Activated naive CD4-positive, alpha-beta T cell treated with anti-CD3 and anti-CD28 coated beads, Interleukin-2, amount 50 U/mL, for 24 hours (primary cell): ENCODE results near the gene EIF2S2.

Experiments used
- H3K27ac Mint-ChIP-seq: one replicate; pipeline ENCODE4 v1.8.0; 2021; ENCODE audit warnings: mild to moderate bottlenecking, mixed read lengths
- H3K27me3 Mint-ChIP-seq: one replicate; pipeline ENCODE4 v1.8.0; 2021; ENCODE audit warnings: mixed read lengths
- H3K36me3 Mint-ChIP-seq: one replicate; pipeline ENCODE4 v1.8.0; 2021; ENCODE audit warnings: mixed read lengths
- H3K4me1 Mint-ChIP-seq: one replicate; pipeline ENCODE4 v1.8.0; 2021; ENCODE audit warnings: mixed read lengths
- H3K4me3 Mint-ChIP-seq: one replicate; pipeline ENCODE4 v1.8.0; 2021; ENCODE audit warnings: mild to moderate bottlenecking, mixed read lengths
- H3K9me3 Mint-ChIP-seq: one replicate; pipeline ENCODE4 v1.8.0; 2021; ENCODE audit warnings: mixed read lengths

The EIF2S2 gene

DNA sequence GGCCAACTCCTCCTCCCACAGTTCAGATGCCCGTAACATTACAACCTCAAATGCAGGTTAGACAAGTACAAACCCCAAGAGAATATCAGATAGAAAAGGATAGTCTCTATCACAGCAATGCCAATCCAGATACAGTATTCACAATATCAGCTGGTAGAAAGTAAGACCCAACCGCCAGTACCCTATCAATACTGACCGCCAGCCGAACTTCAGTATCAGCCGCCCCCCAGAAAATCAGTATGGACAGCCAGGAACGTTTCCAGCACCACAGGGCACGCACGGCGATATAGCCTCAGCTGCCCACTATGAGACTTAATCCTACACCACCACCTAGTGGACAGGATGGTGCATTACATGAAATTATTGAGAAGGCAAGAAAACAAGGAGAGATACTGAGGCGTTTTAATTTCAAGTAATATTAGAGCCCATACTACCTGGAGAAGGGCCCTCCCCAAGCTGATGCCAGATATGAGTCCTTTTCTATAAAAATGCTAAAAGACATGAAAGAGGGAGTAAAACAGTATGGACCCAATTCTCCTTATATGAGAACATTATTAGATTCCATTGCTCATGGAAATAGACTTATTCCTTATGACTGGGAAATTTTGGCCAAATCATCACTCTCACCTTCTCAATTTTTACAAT lies 17.6 kb upstream of the EIF2S2 start:
- H3K9me3 Mint-ChIP-seq: no peaks in the 10 kb centered on the region
- H3K4me1 Mint-ChIP-seq: peaks cover 9% of the 10 kb centered on the region

DNA sequence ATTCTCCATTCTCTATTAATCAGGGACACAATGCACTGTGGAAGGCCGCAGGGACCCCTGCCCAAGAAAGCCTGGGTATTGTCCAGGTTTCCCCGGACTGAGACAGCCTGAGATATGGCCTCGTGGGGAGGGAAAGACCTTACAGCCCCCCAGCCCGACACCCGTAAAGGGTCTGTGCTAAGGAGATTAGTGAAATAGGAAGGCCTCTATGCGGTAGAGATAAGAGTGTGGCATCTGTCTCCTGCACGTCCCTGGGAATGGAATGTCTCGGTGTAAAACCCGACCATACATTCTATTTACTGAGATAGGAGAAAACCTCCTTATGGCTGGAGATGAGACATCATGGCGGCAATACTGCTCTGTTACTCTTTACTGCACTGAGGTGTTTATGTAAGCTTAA lies 15.7 kb upstream of the EIF2S2 start:
- Mint-ChIP-seq H3K36me3 (no peaks in the 10 kb centered on the region), H3K27me3 (no peaks in the 10 kb centered on the region), H3K4me1 (peaks cover 15% of the 10 kb centered on the region), H3K9me3 (no peaks in the 10 kb centered on the region), H3K4me3 (no peak overlapping the region), H3K27ac (no peak overlapping the region)

More for the DNA sequence above, 17.6 kb upstream of the EIF2S2 start:
- Mint-ChIP-seq H3K36me3 (no peaks in the 10 kb centered on the region), H3K4me3 (peak overlapping the region; percentile 8), H3K27ac (no peak overlapping the region), H3K27me3 (no peaks in the 10 kb centered on the region)

DNA sequence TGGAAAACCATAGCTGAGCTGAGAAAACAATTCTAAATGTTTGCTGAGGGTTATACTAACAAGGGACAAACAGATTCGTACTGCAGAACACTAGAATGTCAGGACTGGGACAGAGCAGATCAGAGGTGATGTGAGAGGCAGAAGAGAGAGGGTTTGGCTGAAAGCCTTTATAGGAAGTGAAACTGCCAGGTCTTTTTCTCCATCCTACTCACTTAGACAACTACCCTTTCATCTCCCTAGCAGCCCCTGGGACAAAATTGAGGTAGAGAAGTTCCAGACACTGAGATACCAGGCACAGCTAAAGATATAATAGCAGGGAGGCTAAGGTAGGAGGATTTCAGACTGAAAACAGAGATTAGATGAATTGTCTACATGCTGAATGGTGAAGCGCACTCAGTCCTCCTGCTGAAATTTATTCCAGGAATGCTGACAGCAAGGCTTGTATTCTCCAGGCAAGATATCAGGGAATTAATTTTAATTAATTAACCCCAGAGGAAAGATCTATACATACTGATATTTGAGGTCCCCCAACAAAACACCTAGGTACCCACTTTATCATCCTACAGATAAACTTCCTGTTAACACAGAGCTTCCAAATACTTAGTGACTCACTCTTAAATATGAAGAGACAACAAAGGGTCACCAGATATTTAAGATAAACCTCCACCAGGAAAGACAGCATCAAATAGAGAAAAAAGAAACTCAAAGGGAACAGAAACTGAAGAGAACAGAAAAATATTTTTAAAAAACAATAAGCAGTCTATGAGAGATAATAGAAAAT lies 12.6 kb upstream of the EIF2S2 start:
- H3K4me3 Mint-ChIP-seq: no peak overlapping the region
- no peaks in the 10 kb centered on the region for H3K27me3 Mint-ChIP-seq
- H3K9me3 Mint-ChIP-seq: no peaks in the 10 kb centered on the region
- H3K36me3 Mint-ChIP-seq: no peaks in the 10 kb centered on the region
- H3K4me1 Mint-ChIP-seq: peaks cover 15% of the 10 kb centered on the region
- H3K27ac Mint-ChIP-seq: no peak overlapping the region

DNA sequence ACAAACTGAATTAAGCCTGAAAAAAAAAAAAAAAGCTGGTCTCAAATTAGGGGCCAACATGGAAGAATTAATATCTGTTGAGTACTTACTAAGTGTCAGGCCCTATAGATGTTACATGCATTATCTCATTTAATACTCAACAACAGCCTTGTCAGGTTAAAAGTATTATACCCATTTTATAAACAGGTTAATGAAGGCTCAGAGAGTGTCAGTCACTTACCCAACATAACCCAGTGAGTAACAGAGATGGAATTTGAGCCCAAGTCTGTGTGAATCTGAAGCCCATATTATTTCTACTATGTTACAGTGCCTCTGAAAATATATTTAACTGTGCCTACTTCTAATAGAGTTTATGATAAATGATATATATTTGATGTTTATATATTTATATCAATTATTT lies 11.3 kb upstream of the EIF2S2 start:
- no peak overlapping the region for H3K4me3 Mint-ChIP-seq
- H3K4me1 Mint-ChIP-seq: peaks cover 12% of the 10 kb centered on the region
- no peaks in the 10 kb centered on the region for H3K36me3 Mint-ChIP-seq
- H3K9me3 Mint-ChIP-seq: no peaks in the 10 kb centered on the region
- H3K27me3 Mint-ChIP-seq: no peaks in the 10 kb centered on the region
- H3K27ac Mint-ChIP-seq: no peak overlapping the region

DNA sequence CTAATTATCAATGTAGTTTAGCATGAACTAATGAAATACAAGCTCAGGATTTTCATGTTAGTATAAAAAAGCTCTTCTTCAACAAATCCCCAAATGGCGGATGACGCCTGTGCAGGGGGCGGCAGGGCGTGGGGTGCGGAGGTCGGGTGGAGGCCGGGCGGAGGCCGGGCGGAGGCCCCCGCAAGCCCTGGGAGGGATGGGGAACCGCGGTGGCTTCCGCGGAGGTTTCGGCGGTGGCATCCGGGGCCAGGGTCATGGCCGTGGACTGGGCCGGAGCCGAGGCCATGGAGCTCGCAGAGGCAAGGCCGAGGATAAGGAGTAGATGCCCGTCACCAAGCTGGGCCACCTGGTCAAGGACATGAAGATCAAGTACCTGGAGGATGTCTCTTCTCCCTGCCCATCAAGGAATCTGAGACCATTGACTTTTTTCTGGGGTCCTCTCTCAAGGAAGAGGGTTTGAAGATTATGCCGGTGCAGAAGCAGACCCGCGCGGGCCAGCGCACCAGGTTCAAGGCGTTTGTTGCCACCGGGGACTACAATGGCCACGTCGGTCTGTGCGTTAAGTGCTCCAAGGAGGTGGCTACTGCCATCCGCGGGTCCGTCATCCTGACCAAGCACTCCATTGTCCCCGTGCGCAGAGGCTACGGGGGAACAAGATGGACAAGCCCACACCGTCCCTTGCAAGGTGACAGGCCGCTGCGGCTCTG lies 10.4 kb upstream of the EIF2S2 start:
- H3K4me1 Mint-ChIP-seq: peaks cover 12% of the 10 kb centered on the region
- no peaks in the 10 kb centered on the region for H3K27me3 Mint-ChIP-seq
- no peaks in the 10 kb centered on the region for H3K36me3 Mint-ChIP-seq
- no peaks in the 10 kb centered on the region for H3K9me3 Mint-ChIP-seq
- H3K27ac Mint-ChIP-seq: no peak overlapping the region
- H3K4me3 Mint-ChIP-seq: no peak overlapping the region

DNA sequence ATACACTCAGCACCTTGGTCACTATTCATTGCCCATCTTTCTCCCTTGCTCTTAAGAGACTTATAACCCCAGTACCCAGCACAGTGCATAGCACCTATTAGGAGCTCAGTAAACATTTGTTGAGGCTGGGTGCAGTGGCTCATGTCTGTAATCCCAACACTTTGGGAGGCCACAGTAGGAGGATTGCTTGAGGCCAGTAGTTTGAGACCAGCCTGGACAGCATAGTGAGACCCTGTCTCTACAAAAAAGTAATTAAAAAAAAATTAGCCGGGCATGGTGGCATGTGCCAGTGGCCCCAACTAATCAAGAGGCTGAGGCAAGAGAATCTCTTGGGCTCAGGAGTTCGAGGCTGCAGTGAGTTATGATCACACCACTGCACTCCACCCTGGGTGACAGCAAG lies 8.2 kb upstream of the EIF2S2 start:
- no peak overlapping the region for H3K27ac Mint-ChIP-seq
- H3K4me3 Mint-ChIP-seq: no peak overlapping the region
- H3K27me3 Mint-ChIP-seq: no peaks in the 10 kb centered on the region
- H3K4me1 Mint-ChIP-seq: peaks cover 12% of the 10 kb centered on the region
- H3K9me3 Mint-ChIP-seq: no peaks in the 10 kb centered on the region
- no peaks in the 10 kb centered on the region for H3K36me3 Mint-ChIP-seq

DNA sequence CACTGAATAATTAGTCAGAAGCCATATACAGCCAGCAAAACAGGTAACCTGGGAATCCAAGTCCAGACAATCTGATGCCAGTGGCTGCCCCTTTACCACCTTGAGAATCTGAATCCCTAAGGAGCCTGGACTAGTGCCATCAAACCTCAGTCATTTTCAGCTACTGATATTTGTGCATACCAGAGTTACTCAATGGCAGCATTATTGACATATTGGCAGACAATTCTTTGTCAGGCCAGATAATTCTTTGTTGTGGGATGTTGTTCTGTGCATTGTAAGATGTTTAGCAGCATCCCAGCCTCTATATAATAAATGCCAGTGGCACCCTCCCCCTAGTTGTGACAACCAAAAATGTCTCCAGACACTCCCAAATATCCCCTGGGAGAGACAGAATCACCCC lies 3.2 kb upstream of the EIF2S2 start:
- no peaks in the 10 kb centered on the region for H3K27me3 Mint-ChIP-seq
- no peaks in the 10 kb centered on the region for H3K9me3 Mint-ChIP-seq
- H3K36me3 Mint-ChIP-seq: peaks cover 14% of the 10 kb centered on the region
- H3K4me3 Mint-ChIP-seq: no peak overlapping the region
- peaks cover 15% of the 10 kb centered on the region for H3K4me1 Mint-ChIP-seq
- no peak overlapping the region for H3K27ac Mint-ChIP-seq

DNA sequence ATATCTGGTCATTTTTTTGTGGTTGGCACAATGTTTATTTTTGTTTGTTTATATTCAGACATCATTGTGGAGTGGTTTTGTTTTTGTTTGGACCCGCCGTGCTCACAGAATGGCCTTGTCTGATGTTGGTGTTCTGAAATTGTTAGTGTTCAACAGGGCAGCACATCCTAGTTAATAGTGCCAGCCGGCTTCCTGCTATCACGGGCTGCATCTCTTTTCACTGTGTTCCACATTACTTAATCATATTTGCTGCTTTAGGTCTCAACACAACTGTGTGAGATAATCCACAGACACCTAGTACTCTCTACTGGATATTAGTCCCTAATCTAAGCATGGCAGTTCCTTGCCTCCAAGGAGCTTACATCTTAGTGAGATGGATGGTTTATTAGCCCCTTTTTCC lies 2.8 kb upstream of the EIF2S2 start:
- no peaks in the 10 kb centered on the region for H3K9me3 Mint-ChIP-seq
- H3K36me3 Mint-ChIP-seq: peaks cover 16% of the 10 kb centered on the region
- H3K27ac Mint-ChIP-seq: no peak overlapping the region
- no peak overlapping the region for H3K4me3 Mint-ChIP-seq
- peaks cover 18% of the 10 kb centered on the region for H3K4me1 Mint-ChIP-seq
- H3K27me3 Mint-ChIP-seq: no peaks in the 10 kb centered on the region

DNA sequence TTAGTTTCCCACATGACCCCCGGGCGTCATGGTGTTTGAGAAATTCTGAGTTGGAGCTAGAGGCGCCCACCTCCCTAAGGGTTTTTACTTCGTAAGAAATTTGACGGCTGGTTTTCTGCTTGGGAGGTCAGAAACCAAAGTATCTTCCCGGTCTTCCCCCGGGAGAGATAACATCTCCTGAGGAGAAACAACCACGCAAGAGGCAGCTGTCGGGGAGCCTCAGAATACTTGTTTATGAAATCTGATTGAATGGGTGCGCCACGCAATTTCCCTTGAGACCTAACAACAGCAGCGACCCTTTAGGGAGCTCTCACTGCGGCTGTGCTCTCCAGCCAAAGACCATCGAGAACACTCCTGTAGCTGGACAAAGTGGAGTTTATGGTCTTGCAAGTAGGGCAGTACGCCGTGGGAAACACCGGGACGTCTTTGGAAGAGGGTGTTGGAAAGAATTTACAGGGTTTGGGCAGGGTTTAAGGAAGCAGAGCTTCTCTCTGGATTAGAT lies 608 bp upstream of the EIF2S2 start:
- Mint-ChIP-seq H3K9me3 (no peaks in the 10 kb centered on the region), H3K4me1 (peaks cover 39% of the 10 kb centered on the region), H3K36me3 (peaks cover 29% of the 10 kb centered on the region), H3K27ac (peak overlapping the region; percentile 100), H3K4me3 (peak overlapping the region; percentile 97), H3K27me3 (no peaks in the 10 kb centered on the region)

DNA sequence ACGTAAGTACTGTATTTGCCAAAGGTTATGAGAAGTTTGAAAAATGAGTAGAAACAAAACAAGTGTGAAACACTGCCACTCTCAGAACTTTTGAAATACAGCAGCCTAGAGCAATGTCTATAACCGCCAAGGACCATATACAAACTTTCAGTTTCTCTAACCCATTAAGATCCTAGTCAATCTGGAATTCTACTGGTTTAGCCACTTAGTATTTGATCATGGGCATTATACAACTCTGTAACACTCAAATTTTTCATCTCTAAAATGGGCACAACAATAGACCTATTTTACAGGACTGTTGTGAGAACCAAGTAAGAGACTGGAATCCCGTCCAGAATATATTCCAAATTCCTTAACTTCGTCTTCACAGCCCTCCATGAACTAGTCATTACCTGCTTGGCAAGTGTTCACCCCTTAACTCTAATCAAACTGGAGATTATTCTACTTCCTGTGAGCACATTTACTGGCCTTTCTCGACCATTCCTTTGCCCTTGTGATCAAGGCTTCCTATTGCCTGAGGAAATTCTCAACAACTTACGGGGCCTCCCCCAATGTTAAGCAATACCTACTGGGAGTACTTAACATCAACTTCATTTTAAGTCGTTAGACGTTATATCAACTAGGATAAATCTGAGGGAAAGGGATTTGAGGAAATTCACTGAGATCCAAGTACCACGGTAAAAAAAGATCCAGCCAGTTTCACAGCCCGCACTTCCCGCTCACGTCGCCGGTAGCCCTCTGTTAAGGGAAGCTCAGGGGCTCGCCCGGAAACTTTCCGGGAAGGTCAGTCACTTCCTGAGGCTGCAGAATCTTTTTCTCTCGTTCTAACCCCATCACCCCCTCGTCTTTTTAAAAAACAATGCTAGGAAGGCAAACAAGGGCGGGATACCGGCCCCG lies 1.1 kb downstream of the EIF2S2 start:
- Mint-ChIP-seq H3K4me3 (peak overlapping the region; percentile 97), H3K9me3 (no peaks in the 10 kb centered on the region), H3K27ac (peak overlapping the region; percentile 100), H3K27me3 (no peaks in the 10 kb centered on the region), H3K4me1 (peaks cover 55% of the 10 kb centered on the region), H3K36me3 (peaks cover 33% of the 10 kb centered on the region)

DNA sequence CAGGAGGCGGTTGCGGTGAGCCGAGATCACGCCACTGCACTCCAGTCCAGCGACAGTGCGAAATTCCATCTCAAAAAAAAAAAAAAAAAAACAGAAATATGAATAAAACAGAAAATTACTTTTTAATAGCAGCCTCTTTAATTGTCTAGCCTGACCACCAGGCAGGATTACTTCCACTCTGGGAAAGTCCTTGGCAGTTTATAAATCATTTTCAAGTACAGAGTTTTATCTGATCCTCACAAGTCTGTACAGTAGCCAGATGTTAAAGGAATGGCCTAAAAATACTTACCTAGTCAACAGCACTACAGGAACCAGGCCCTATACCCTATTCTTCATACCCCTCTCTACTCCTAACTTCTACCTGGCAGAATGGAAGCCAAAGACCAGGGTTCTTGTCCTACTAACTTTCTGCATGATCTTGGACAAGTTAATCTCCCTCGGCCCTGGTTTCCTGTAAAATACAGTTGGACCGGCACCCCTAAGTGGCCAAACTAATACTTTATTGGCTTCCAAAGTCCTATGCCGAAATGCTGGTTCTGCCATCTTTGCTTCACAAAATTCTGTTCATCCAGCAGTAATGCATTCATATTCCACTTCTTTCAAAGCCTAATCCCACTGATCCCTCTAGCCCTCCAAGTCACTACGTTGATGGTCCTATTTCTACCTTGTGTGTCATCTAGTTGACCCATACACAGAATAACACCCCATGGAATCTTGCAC lies 1.9 kb downstream of the EIF2S2 start:
- Mint-ChIP-seq H3K4me3 (peak overlapping the region; percentile 97), H3K36me3 (peaks cover 38% of the 10 kb centered on the region), H3K27me3 (no peaks in the 10 kb centered on the region), H3K9me3 (no peaks in the 10 kb centered on the region), H3K27ac (peak overlapping the region; percentile 100), H3K4me1 (peaks cover 63% of the 10 kb centered on the region)

DNA sequence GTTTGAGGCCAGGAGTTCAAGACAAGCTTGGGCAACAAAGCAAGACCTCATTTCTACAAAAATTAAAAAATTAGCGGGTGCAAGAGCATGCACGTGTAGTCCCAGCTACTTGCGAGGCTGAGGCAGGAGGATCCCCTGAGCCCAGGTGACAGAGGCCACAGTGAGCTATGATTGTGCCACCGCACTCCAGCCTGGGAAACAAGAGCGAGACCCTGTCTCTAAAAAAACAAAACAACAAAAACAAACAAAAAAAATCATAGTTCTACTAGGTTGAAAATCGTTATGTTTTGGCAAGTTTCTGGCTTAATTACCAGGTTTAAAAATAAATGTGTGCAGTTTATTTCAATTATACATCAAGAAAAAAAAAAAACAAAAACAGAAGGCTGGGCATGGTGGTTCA lies 2.6 kb downstream of the EIF2S2 start:
- H3K36me3 Mint-ChIP-seq: peaks cover 43% of the 10 kb centered on the region
- H3K27me3 Mint-ChIP-seq: no peaks in the 10 kb centered on the region
- peak overlapping the region; percentile 62 for H3K27ac Mint-ChIP-seq
- H3K4me1 Mint-ChIP-seq: peaks cover 70% of the 10 kb centered on the region
- H3K4me3 Mint-ChIP-seq: peak overlapping the region; percentile 79
- H3K9me3 Mint-ChIP-seq: no peaks in the 10 kb centered on the region

DNA sequence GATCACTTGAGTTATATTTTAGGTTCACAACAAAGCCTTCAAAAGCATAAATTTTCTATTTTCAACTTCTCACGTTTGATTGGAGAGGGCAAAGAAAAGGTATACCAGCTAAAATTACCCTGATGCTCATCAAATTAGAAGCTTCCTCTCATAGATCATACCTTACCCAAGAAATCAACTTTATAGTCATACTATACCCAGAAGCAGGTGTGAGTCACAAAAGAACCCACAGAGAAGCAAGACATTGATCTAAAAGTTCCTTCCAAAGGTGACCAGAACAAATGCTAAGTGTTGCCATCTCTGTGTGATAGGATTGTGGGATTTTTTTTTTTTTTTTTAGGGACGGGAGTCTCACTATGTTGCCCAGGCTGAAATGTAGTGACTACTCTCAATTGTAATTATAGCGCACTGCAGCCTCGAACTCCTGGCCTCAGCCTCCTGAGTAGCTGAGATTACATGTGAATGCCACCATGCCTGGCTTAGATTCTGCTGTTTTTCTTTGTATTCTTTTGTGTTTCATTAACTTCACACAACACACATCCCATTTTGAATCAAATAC lies 3.3 kb downstream of the EIF2S2 start:
- peaks cover 48% of the 10 kb centered on the region for H3K36me3 Mint-ChIP-seq
- peak overlapping the region; percentile 87 for H3K27ac Mint-ChIP-seq
- peaks cover 77% of the 10 kb centered on the region for H3K4me1 Mint-ChIP-seq
- no peaks in the 10 kb centered on the region for H3K27me3 Mint-ChIP-seq
- H3K9me3 Mint-ChIP-seq: no peaks in the 10 kb centered on the region
- H3K4me3 Mint-ChIP-seq: peak overlapping the region; percentile 79

DNA sequence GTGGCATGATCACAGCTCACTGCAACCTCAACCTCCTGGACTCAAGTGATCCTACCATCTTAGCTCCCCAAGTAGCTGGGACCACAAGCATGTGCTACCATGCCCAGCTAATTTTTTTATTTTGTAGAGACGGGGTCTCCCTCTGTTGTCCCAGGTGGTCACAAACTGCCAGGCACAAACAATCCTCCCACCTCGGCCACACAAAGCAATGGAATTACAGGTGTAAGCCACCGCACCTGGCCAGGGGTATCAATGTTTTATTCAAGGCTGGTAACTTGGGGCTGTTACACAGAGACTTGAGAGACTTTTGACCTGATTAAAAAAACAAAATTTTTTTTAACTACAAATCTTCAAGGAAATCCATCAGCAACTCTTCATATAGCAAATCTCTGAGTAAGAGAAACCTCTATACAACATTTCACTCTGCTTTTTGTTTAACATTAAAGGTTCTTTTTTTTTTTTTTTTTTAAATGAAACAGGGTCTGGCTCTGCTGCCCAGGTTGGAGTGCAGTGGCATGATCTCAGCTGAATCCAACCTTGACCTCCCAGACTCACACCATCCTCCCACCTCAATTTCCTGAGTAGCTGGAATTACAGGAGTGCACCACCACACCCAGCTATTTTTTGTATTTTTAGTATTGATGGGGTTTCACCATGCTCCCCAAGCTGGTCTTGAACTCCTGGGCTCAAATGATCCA lies 5.9 kb downstream of the EIF2S2 start:
- Mint-ChIP-seq H3K4me1 (peaks cover 83% of the 10 kb centered on the region), H3K27me3 (no peaks in the 10 kb centered on the region), H3K4me3 (peak overlapping the region; percentile 82), H3K36me3 (peaks cover 46% of the 10 kb centered on the region), H3K9me3 (no peaks in the 10 kb centered on the region), H3K27ac (peak overlapping the region; percentile 73)
